OCI-LY1 (cell line): ENCODE data around the gene SNTB2.
A peak's percentile ranks its signal among the peaks of the same experiment; 100 is the strongest.

Experiments used
- H2AFZ ChIP-seq: fragments of 200-600 bp; sonication (generic), shearing (Covaris generic); 2 replicates; pipeline ENCODE4 v1.6.0; 2014; ENCODE audit warnings: antibody characterized with exemption, mild to moderate bottlenecking, low read length
- H3F3A ChIP-seq: fragments of 200-600 bp; sonication (generic), shearing (Covaris generic); 2 replicates; pipeline ENCODE4 v1.6.0; 2014; ENCODE audit warnings: mild to moderate bottlenecking, antibody characterized with exemption, low read length, moderate library complexity; ENCODE audit not compliant: insufficient read depth
- H3K27ac ChIP-seq: fragments of 200-600 bp; sonication (generic); 2 replicates; pipeline ENCODE4 v1.5.1; 2014; ENCODE audit warnings: low read length, mixed run types, mild to moderate bottlenecking, low read depth; ENCODE audit not compliant: poor library complexity, severe bottlenecking
- H3K27me3 ChIP-seq: fragments of 200-600 bp; sonication (generic); 2 replicates; pipeline ENCODE4 v1.6.0; 2014; ENCODE audit warnings: antibody characterized with exemption, mild to moderate bottlenecking, low read length, moderate library complexity; ENCODE audit not compliant: insufficient read depth
- H3K36me3 ChIP-seq: fragments of 200-600 bp; sonication (generic); 2 replicates; pipeline ENCODE4 v1.6.1; 2014; ENCODE audit warnings: mild to moderate bottlenecking, antibody characterized with exemption, low read length, moderate library complexity, mixed read lengths; ENCODE audit not compliant: insufficient read depth
- H3K4me1 ChIP-seq: fragments of 200-600 bp; sonication (generic); 2 replicates; pipeline ENCODE4 v1.5.1; 2014; ENCODE audit warnings: mild to moderate bottlenecking, low read length, moderate library complexity; ENCODE audit not compliant: insufficient read depth, severe bottlenecking
- H3K4me2 ChIP-seq: fragments of 200-600 bp; sonication (generic), shearing (Covaris generic); 2 replicates; pipeline ENCODE4 v1.6.1; 2014; ENCODE audit warnings: low read length
- H3K4me3 ChIP-seq: fragments of 200-600 bp; sonication (generic); 2 replicates; pipeline ENCODE4 v1.5.1; 2014; ENCODE audit warnings: low read length, low read depth, mild to moderate bottlenecking, mixed read lengths; ENCODE audit not compliant: poor library complexity, severe bottlenecking
- H3K79me2 ChIP-seq: fragments of 200-600 bp; shearing (Covaris generic); 2 replicates; pipeline ENCODE4 v1.6.1; 2016; ENCODE audit warnings: mixed run types, low read length, mixed read lengths; ENCODE audit not compliant: insufficient read depth
- H3K9ac ChIP-seq: fragments of 200-600 bp; sonication (generic), shearing (Covaris generic); 2 replicates; pipeline ENCODE4 v1.6.1; 2014; ENCODE audit warnings: mild to moderate bottlenecking, low read length, mixed read lengths
- H3K9me2 ChIP-seq: fragments of 200-600 bp; sonication (generic), shearing (Covaris generic); 2 replicates; pipeline ENCODE4 v1.6.1; 2014; ENCODE audit warnings: low read depth, mild to moderate bottlenecking, low read length, mixed read lengths
- H3K9me3 ChIP-seq: fragments of 200-600 bp; shearing (Covaris generic); 2 replicates; pipeline ENCODE4 v1.6.1; 2014; ENCODE audit warnings: low read length, mixed read lengths
- H4K20me1 ChIP-seq: fragments of 200-600 bp; sonication (generic), shearing (Covaris generic); 2 replicates; pipeline ENCODE4 v1.6.0; 2016; ENCODE audit warnings: mild to moderate bottlenecking, low read length; ENCODE audit not compliant: insufficient read depth
- CTCF ChIP-seq: fragments of 200-600 bp; sonication (generic), shearing (Covaris generic); IDR thresholded peaks from 2 replicates; pipeline ENCODE4 v1.5.1; 2017; ENCODE audit warnings: mild to moderate bottlenecking, antibody characterized with exemption, low read length, moderate library complexity, mixed read lengths
- EZH2 ChIP-seq: fragments of 200-600 bp; sonication (generic), shearing (Covaris generic); IDR thresholded peaks from 2 replicates; pipeline ENCODE4 v1.8.0; 2017; ENCODE audit warnings: borderline replicate concordance, mixed run types, mild to moderate bottlenecking, antibody characterized with exemption, low read length, moderate library complexity, mixed read lengths

The SNTB2 gene

DNA sequence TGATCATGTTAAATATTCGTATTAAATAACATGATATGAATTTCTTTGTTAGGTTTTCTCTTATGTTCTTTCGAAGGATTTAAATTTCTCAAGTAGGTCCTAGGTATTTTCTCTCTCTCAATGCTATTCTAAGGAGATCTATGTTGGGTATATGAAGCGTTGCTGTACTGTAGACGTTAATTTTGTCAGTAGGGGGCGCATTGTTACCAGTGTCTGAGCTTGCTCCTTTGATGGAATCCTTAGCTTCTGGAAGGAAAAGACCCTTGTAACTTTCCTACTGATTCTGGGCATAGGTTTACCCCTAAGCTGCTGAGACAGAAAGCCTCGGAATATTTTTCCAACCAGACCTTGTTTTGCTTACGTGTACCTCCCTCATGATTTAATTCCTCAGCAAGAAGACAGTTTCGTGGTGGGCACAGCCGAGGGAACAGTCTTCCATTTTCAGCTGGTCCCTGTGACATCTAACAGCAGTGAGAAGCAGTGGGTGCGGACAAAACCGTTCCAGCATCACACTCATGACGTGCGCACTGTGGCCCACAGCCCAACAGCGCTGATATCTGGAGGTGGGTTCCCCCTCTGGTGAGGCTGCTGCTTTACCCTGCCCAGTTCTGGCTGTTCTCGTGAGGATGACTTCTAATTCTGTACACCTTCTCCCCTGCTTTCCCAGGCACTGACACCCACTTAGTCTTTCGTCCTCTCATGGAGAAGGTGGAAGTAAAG is 36.7 kb upstream of the SNTB2 start:
- no peaks in the 10 kb centered on the region for H4K20me1 ChIP-seq
- no peaks in the 10 kb centered on the region for H3K27me3 ChIP-seq
- peak; percentile 92 for TF ChIP-seq CTCF
- no peak for TF ChIP-seq EZH2
- H3K4me2 ChIP-seq, result no peak overlapping the region
- no peaks in the 10 kb centered on the region for H3K9me2 ChIP-seq
- no peaks in the 10 kb centered on the region for H3K4me1 ChIP-seq
- H2AFZ ChIP-seq, result no peak overlapping the region
- no peaks in the 10 kb centered on the region for H3F3A ChIP-seq
- H3K9me3 ChIP-seq, result no peaks in the 10 kb centered on the region
- no peak overlapping the region for H3K27ac ChIP-seq
- no peak overlapping the region for H3K9ac ChIP-seq
- H3K79me2 ChIP-seq, result no peaks in the 10 kb centered on the region
- no peak overlapping the region for H3K4me3 ChIP-seq
- H3K36me3 ChIP-seq, result peaks cover 82% of the 10 kb centered on the region

DNA sequence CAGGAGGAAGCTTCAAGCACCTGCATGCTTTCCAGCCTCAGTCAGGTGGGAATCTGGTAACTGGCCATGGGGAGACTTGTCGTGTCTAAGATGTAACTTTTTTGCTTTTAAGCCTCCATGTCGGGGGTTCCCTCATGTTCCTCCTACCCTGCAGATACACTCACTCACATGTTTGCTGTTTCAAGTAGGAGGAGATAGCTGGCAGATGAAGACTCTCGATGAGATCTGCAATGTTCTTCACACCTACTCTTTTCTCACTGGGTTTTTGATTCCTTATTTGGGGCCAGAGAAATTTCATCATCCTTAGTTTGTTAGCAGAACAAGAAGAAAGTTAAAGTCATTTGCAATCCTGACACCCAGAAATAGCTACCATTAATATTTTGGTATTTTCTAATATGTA is 29.8 kb upstream of the SNTB2 start:
- Histone ChIP-seq H3K4me2 (no peak overlapping the region), H3K36me3 (peaks cover 85% of the 10 kb centered on the region), H3K9ac (no peak overlapping the region), H3F3A (no peaks in the 10 kb centered on the region), H3K27ac (no peak overlapping the region), H3K27me3 (no peaks in the 10 kb centered on the region), H3K9me3 (no peaks in the 10 kb centered on the region), H2AFZ (no peak overlapping the region), H4K20me1 (no peaks in the 10 kb centered on the region), H3K79me2 (no peaks in the 10 kb centered on the region), H3K9me2 (no peaks in the 10 kb centered on the region), H3K4me1 (no peaks in the 10 kb centered on the region), H3K4me3 (no peak overlapping the region)
- TF ChIP-seq EZH2 (no peak), CTCF (no peak)

DNA sequence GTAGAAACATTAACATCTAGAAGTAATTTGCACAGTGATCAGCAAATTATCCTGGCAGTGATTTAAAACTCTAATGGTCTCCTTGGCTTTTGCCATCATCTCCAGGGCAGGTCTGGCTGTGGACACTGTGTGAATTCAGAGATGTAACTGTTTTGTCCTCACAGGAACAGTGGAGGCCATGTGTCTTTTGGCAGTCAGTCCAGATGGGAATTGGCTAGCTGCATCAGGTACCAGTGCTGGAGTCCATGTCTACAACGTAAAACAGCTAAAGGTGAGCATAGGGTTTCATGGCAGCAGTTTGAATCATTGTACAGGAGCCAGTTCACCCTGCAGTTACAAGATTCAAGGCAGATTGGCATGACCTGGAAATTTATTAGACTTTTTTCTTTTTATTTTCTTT is 26.8 kb upstream of the SNTB2 start:
- no peaks in the 10 kb centered on the region for H3F3A ChIP-seq
- no peak overlapping the region for H3K27ac ChIP-seq
- H3K9ac ChIP-seq, result no peak overlapping the region
- H3K27me3 ChIP-seq, result no peaks in the 10 kb centered on the region
- H2AFZ ChIP-seq, result no peak overlapping the region
- TF ChIP-seq CTCF, result no peak
- no peak for TF ChIP-seq EZH2
- no peaks in the 10 kb centered on the region for H3K4me1 ChIP-seq
- no peak overlapping the region for H3K4me3 ChIP-seq
- H4K20me1 ChIP-seq, result no peaks in the 10 kb centered on the region
- H3K9me3 ChIP-seq, result no peaks in the 10 kb centered on the region
- H3K9me2 ChIP-seq, result no peaks in the 10 kb centered on the region
- H3K36me3 ChIP-seq, result peaks cover 83% of the 10 kb centered on the region
- no peak overlapping the region for H3K4me2 ChIP-seq
- H3K79me2 ChIP-seq, result no peaks in the 10 kb centered on the region
